ENCODE measurements around the gene CRAT. TPM values are rescaled to one million over a fixed set of nuclear protein-coding genes. Genes with fewer than 3 reads are reported as not detected.

CRAT gene
- total RNA-seq, 1 experiment from 2014 or later = 20.3 TPM

GRCh38 chr9:129079829-129080228 lies 30.8 kb downstream of the CRAT start:
- Histone ChIP-seq H3K9me3 (replicated peaks) (no peaks in the 10 kb centered on the region), H3K27me3 (replicated peaks) (no peaks in the 10 kb centered on the region), H3K4me1 (replicated peaks) (peaks cover 15% of the 10 kb centered on the region), H3K27ac (no peak overlapping the region), H3K36me3 (peaks cover under 1% of the 10 kb centered on the region), H3K4me3 (no peak overlapping the region)
- no peak for DNase-seq (ENCODE audit: low read depth in 1 of 2, low spot score in 2 of 2)

GRCh38 chr9:129078691-129079503 lies 31.7 kb downstream of the CRAT start:
- no peak overlapping the region for H3K4me3 ChIP-seq
- H3K36me3 ChIP-seq = no peaks in the 10 kb centered on the region; the same call in 1 of the 2 replicates
- H3K27me3 ChIP-seq (replicated peaks) = no peaks in the 10 kb centered on the region
- DNase-seq (ENCODE audit: low read depth in 1 of 2, low spot score in 2 of 2) = no peak
- H3K9me3 ChIP-seq (replicated peaks) = no peaks in the 10 kb centered on the region
- peaks cover 15% of the 10 kb centered on the region for H3K4me1 ChIP-seq (replicated peaks)
- H3K27ac ChIP-seq = no peak overlapping the region

- Histone ChIP-seq H3K27ac (no peak overlapping the region), H3K9me3 (replicated peaks) (no peaks in the 10 kb centered on the region), H3K4me1 (replicated peaks) (peaks cover 14% of the 10 kb centered on the region), H3K36me3 (no peaks in the 10 kb centered on the region; the same call in 1 of the 2 replicates), H3K4me3 (no peak overlapping the region), H3K27me3 (replicated peaks) (no peaks in the 10 kb centered on the region)
- DNase-seq (ENCODE audit: low read depth in 1 of 2, low spot score in 2 of 2) = no peak
Observed at GRCh38 chr9:129077236-129077635, 33.4 kb downstream of the CRAT start.

GRCh38 chr9:129076640-129077037 lies 34.0 kb downstream of the CRAT start:
- Histone ChIP-seq H3K27me3 (replicated peaks) (no peaks in the 10 kb centered on the region), H3K36me3 (no peaks in the 10 kb centered on the region), H3K4me1 (replicated peaks) (peaks cover 8% of the 10 kb centered on the region), H3K9me3 (replicated peaks) (no peaks in the 10 kb centered on the region), H3K27ac (no peak overlapping the region), H3K4me3 (no peak overlapping the region)
- DNase-seq (ENCODE audit: low read depth in 1 of 2, low spot score in 2 of 2) = no peak

- Histone ChIP-seq H3K4me3 (no peak overlapping the region), H3K4me1 (replicated peaks) (peaks cover 6% of the 10 kb centered on the region), H3K27ac (no peak overlapping the region), H3K27me3 (replicated peaks) (no peaks in the 10 kb centered on the region), H3K9me3 (replicated peaks) (no peaks in the 10 kb centered on the region), H3K36me3 (no peaks in the 10 kb centered on the region)
- DNase-seq (ENCODE audit: low read depth in 1 of 2, low spot score in 2 of 2) = no peak
Observed at GRCh38 chr9:129075996-129076639, 34.5 kb downstream of the CRAT start.

- Histone ChIP-seq H3K27ac (no peak overlapping the region), H3K27me3 (replicated peaks) (no peaks in the 10 kb centered on the region), H3K36me3 (no peaks in the 10 kb centered on the region), H3K4me1 (replicated peaks) (no peaks in the 10 kb centered on the region), H3K9me3 (replicated peaks) (no peaks in the 10 kb centered on the region), H3K4me3 (no peak overlapping the region)
- no peak for DNase-seq (ENCODE audit: low read depth in 1 of 2, low spot score in 2 of 2)
Observed at GRCh38 chr9:129074106-129074505, 36.5 kb downstream of the CRAT start.

- no peak overlapping the region for H3K4me3 ChIP-seq
- H3K36me3 ChIP-seq = no peaks in the 10 kb centered on the region
- DNase-seq (ENCODE audit: low read depth in 1 of 2, low spot score in 2 of 2) = no peak
- H3K9me3 ChIP-seq (replicated peaks) = no peaks in the 10 kb centered on the region
- no peaks in the 10 kb centered on the region for H3K4me1 ChIP-seq (replicated peaks)
- no peaks in the 10 kb centered on the region for H3K27me3 ChIP-seq (replicated peaks)
- H3K27ac ChIP-seq = no peak overlapping the region
Observed at GRCh38 chr9:129073404-129073803, 37.2 kb downstream of the CRAT start.

GRCh38 chr9:129072171-129072570 lies 38.4 kb downstream of the CRAT start:
- no peak for DNase-seq (ENCODE audit: low read depth in 1 of 2, low spot score in 2 of 2)
- Histone ChIP-seq H3K27me3 (replicated peaks) (no peaks in the 10 kb centered on the region), H3K4me1 (replicated peaks) (no peaks in the 10 kb centered on the region), H3K36me3 (0 out of 2 replicates have a peak, but pooled peaks cover 4% of the 10 kb centered on the region), H3K4me3 (no peak overlapping the region), H3K9me3 (replicated peaks) (no peaks in the 10 kb centered on the region), H3K27ac (no peak overlapping the region)

GRCh38 chr9:129071526-129072126 lies 39.0 kb downstream of the CRAT start:
- H3K27ac ChIP-seq = no peak overlapping the region
- peak in 1 of 2 experiments; percentile 49 for DNase-seq (ENCODE audit: low read depth in 1 of 2, low spot score in 2 of 2)
- H3K4me1 ChIP-seq (replicated peaks) = no peaks in the 10 kb centered on the region
- H3K4me3 ChIP-seq = no peak overlapping the region
- no peaks in the 10 kb centered on the region for H3K9me3 ChIP-seq (replicated peaks)
- no peaks in the 10 kb centered on the region for H3K27me3 ChIP-seq (replicated peaks)
- 0 out of 2 replicates have a peak, but pooled peaks cover 4% of the 10 kb centered on the region for H3K36me3 ChIP-seq

- no peak for DNase-seq (ENCODE audit: low read depth in 1 of 2, low spot score in 2 of 2)
- Histone ChIP-seq H3K27me3 (replicated peaks) (no peaks in the 10 kb centered on the region), H3K4me3 (no peak overlapping the region), H3K4me1 (replicated peaks) (no peaks in the 10 kb centered on the region), H3K9me3 (replicated peaks) (no peaks in the 10 kb centered on the region), H3K36me3 (peaks cover 6% of the 10 kb centered on the region; the same call in 1 of the 2 replicates), H3K27ac (no peak overlapping the region)
Observed at GRCh38 chr9:129070696-129071525, 39.7 kb downstream of the CRAT start.

- Histone ChIP-seq H3K9me3 (replicated peaks) (no peaks in the 10 kb centered on the region), H3K36me3 (peaks cover 12% of the 10 kb centered on the region; the same call in 1 of the 2 replicates), H3K27me3 (replicated peaks) (no peaks in the 10 kb centered on the region), H3K4me1 (replicated peaks) (no peaks in the 10 kb centered on the region), H3K4me3 (no peak overlapping the region), H3K27ac (no peak overlapping the region)
- DNase-seq (ENCODE audit: low read depth in 1 of 2, low spot score in 2 of 2) = no peak
Observed at GRCh38 chr9:129069862-129070641, 40.5 kb downstream of the CRAT start.

GRCh38 chr9:129068990-129069861 lies 41.4 kb downstream of the CRAT start:
- Histone ChIP-seq H3K4me3 (no peak overlapping the region), H3K27me3 (replicated peaks) (no peaks in the 10 kb centered on the region), H3K27ac (no peak overlapping the region), H3K4me1 (replicated peaks) (no peaks in the 10 kb centered on the region), H3K9me3 (replicated peaks) (no peaks in the 10 kb centered on the region), H3K36me3 (peaks cover 14% of the 10 kb centered on the region; the same call in 1 of the 2 replicates)
- DNase-seq (ENCODE audit: low read depth in 1 of 2, low spot score in 2 of 2) = no peak
